BE2C (cell line): Measurements from ENCODE around the gene VWA3B.

Experiments used
- DNase-seq: peaks from one replicate; pipeline ENCODE4 v3.0.0-alpha.2; 2020
- H3K27me3 ChIP-seq: fragments of 250-450 bp; sonication (Bioruptor Pico); 2 replicates; pipeline ENCODE4 v1.5.1; 2020; ENCODE audit warnings: mild to moderate bottlenecking
- H3K36me3 ChIP-seq: fragments of 250-450 bp; sonication (Bioruptor Pico); 2 replicates; pipeline ENCODE4 v1.5.1; 2020; ENCODE audit warnings: mild to moderate bottlenecking
- H3K4me1 ChIP-seq: fragments of 250-450 bp; sonication (Bioruptor Pico); 2 replicates; pipeline ENCODE4 v1.5.1; 2020
- H3K4me3 ChIP-seq: 2 replicates; pipeline ENCODE4 v1.5.1; 2011; ENCODE audit warnings: low read depth, low read length
- H3K9me3 ChIP-seq: fragments of 250-450 bp; sonication (Bioruptor Pico); 2 replicates; pipeline ENCODE4 v1.5.1; 2020
- TF ChIP-seq, protein P1 (sequence below): IDR thresholded peaks from 2 replicates; pipeline ENCODE4 v1.5.1; 2012; ENCODE audit warnings: mild to moderate bottlenecking, low read depth, low read length

Gene VWA3B

DNA sequence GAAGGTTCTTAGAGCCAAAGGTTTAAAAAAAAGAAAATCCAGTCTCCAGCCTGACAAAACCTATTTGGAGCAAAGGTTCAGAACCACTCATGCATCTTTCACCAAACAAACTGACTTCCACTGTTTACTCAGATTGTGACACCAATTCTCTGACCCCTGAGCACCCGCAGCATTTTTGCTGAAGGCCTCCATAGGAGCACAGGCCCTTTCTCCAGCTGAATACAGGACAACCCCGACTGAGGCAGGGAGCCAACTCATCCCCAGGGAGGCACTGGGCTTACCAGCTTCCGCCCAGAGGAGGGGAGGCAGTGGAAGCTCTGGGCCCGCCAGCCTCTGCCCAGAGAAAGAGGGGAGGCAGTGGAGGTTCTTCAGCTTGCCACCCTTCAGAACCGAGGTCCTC is 208.3 kb downstream of the VWA3B start:
- Histone ChIP-seq H3K4me1 (no peaks in the 10 kb centered on the region), H3K27me3 (no peaks in the 10 kb centered on the region), H3K4me3 (no peak overlapping the region), H3K36me3 (no peaks in the 10 kb centered on the region), H3K9me3 (no peaks in the 10 kb centered on the region)
- DNase-seq = no peak
- TF ChIP-seq, protein P1, sequence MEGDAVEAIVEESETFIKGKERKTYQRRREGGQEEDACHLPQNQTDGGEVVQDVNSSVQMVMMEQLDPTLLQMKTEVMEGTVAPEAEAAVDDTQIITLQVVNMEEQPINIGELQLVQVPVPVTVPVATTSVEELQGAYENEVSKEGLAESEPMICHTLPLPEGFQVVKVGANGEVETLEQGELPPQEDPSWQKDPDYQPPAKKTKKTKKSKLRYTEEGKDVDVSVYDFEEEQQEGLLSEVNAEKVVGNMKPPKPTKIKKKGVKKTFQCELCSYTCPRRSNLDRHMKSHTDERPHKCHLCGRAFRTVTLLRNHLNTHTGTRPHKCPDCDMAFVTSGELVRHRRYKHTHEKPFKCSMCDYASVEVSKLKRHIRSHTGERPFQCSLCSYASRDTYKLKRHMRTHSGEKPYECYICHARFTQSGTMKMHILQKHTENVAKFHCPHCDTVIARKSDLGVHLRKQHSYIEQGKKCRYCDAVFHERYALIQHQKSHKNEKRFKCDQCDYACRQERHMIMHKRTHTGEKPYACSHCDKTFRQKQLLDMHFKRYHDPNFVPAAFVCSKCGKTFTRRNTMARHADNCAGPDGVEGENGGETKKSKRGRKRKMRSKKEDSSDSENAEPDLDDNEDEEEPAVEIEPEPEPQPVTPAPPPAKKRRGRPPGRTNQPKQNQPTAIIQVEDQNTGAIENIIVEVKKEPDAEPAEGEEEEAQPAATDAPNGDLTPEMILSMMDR = no peak

- DNase-seq = no peak
- no peak overlapping the region for H3K4me3 ChIP-seq
- TF ChIP-seq, protein P1 = no peak
These were observed 208.9 kb downstream of the VWA3B start for GRCh38 chr2:98295721-98296414.

GRCh38 chr2:98296440-98296839 is 209.5 kb downstream of the VWA3B start:
- H3K36me3 ChIP-seq = no peaks in the 10 kb centered on the region
- no peaks in the 10 kb centered on the region for H3K27me3 ChIP-seq
- no peak overlapping the region for H3K4me3 ChIP-seq
- TF ChIP-seq, protein P1 = no peak
- H3K9me3 ChIP-seq = no peaks in the 10 kb centered on the region
- no peaks in the 10 kb centered on the region for H3K4me1 ChIP-seq
- DNase-seq = no peak

More at GRCh38 chr2:98295721-98296414, 208.9 kb downstream of the VWA3B start:
- Histone ChIP-seq H3K9me3 (no peaks in the 10 kb centered on the region), H3K4me1 (no peaks in the 10 kb centered on the region), H3K27me3 (no peaks in the 10 kb centered on the region), H3K36me3 (no peaks in the 10 kb centered on the region)

GRCh38 chr2:98297817-98298682 is 211.1 kb downstream of the VWA3B start:
- H3K4me1 ChIP-seq = no peaks in the 10 kb centered on the region
- no peak overlapping the region for H3K4me3 ChIP-seq
- TF ChIP-seq, protein P1 = no peak
- H3K36me3 ChIP-seq = no peaks in the 10 kb centered on the region
- DNase-seq = no peak
- no peaks in the 10 kb centered on the region for H3K27me3 ChIP-seq
- H3K9me3 ChIP-seq = no peaks in the 10 kb centered on the region

GRCh38 chr2:98298683-98299164 is 211.8 kb downstream of the VWA3B start:
- no peak overlapping the region for H3K4me3 ChIP-seq
- DNase-seq = no peak
- no peaks in the 10 kb centered on the region for H3K27me3 ChIP-seq
- H3K9me3 ChIP-seq = no peaks in the 10 kb centered on the region
- TF ChIP-seq, protein P1 = no peak
- H3K4me1 ChIP-seq = no peaks in the 10 kb centered on the region
- H3K36me3 ChIP-seq = no peaks in the 10 kb centered on the region
